ENCODE data around the gene CATSPERZ. TPM values are rescaled to one million over a fixed set of nuclear protein-coding genes. Genes with fewer than 3 reads are reported as not detected.
A peak's percentile ranks its signal among the peaks of the same experiment; 100 is the strongest.

Gene CATSPERZ
- total and polyA plus RNA-seq, 9 of the 15 experiments (the other 6 are each of a cell fraction or from before 2014, with no cell fraction given): 0.86 to 8.5 (median 3.5) TPM

GRCh38 chr11:64330888-64331287 lies 30.7 kb downstream of the CATSPERZ start:
- Histone ChIP-seq H3K4me1 (replicated peaks in 1 of 2; ENCODE audit: control insufficient read depth in 2 of 2, insufficient read depth in 2 of 2, low read length in 2 of 2) (peaks cover 30 to 44% of the 10 kb centered on the region in 2 experiments), H3K36me3 (ENCODE audit: control insufficient read depth, insufficient read depth, low read length) (no peaks in the 10 kb centered on the region; the same call in 2 of the 3 replicates), H3K9ac (ENCODE audit: insufficient read depth in 1 of 2, low read depth in 2 of 2, low read length in 2 of 2) (peak overlapping the region; percentile 67 to 89; a peak in 3 of 4 replicates), H3K27ac (ENCODE audit: extremely low read depth, low read depth, low read length) (peak overlapping the region; percentile 79; the same call in 2 of the 3 replicates), H3K4me3 (no peak overlapping the region), H4K20me1 (replicated peaks; ENCODE audit: control insufficient read depth, insufficient read depth, low read length) (no peaks in the 10 kb centered on the region), H3K27me3 (ENCODE audit: control insufficient read depth in 2 of 2, insufficient read depth in 2 of 2, low read length in 2 of 2) (no peaks in the 10 kb centered on the region), H3K79me2 (ENCODE audit: control insufficient read depth, insufficient read depth, low read length) (no peaks in the 10 kb centered on the region), H3K9me1 (ENCODE audit: control insufficient read depth, insufficient read depth, low read length) (no peaks in the 10 kb centered on the region), H3K9me3 (replicated peaks; ENCODE audit: control insufficient read depth, insufficient read depth, low read depth, low read length) (no peaks in the 10 kb centered on the region; the same call in 1 of the 2 replicates), H2AFZ (ENCODE audit: low read depth, low read length) (no peak overlapping the region; the same call in 1 of the 2 replicates), H3K4me2 (ENCODE audit: insufficient read depth, low read length) (no peak overlapping the region; the same call in 1 of the 2 replicates)
- TF ChIP-seq ZSCAN29 (IDR thresholded peaks at IDR 0.05): no peak
- TF ChIP-seq GABPA (tag; conservative IDR thresholded peaks at IDR 0.05; ENCODE audit: low read depth): 0 out of 2 replicates have a peak, but pooled peaks have one; percentile 2
- 0 out of 2 replicates have a peak, but pooled peaks have one; percentile 0 for TF ChIP-seq ELF1 (tag; IDR thresholded peaks at IDR 0.05)
- no peak for TF ChIP-seq ZNF79 (CRISPR knock-in tag; IDR thresholded peaks at IDR 0.05; ENCODE audit: low read depth)
- TF ChIP-seq ZNF408 (CRISPR knock-in tag; IDR thresholded peaks at IDR 0.05; ENCODE audit: low read depth): no peak
- no peak for TF ChIP-seq FOXK1 (CRISPR knock-in tag; IDR thresholded peaks at IDR 0.05; ENCODE audit: borderline replicate concordance)
- no peak for TF ChIP-seq RAD51 (IDR thresholded peaks at IDR 0.05; ENCODE audit: borderline replicate concordance, low read depth)
- intact Hi-C loops (cut with micrococcal nuclease): loop anchor here (1.0 kb wide), 1 partner anchor 14 kb away; the partner anchor contains the start of gene TRMT112
- CTCF ChIA-PET (ENCODE audit: low intra/inter-chr PET ratio): no interaction called here
- POLR2A ChIA-PET: interaction anchor here (0.6 to 1.8 kb wide), 7 partner anchors 8 to 167 kb away, joined by 3 to 15 read pairs (median 4); partner anchors contain the start of genes ESRRA, PRDX5 and TRMT112
- no TSS peak for BruUV-seq (replicated peaks)
- in situ Hi-C loops (cut with MboI): no loop called here
- ATAC-seq (no peak), FAIRE-seq (no peak), DNase-seq (ENCODE audit: extremely low read depth in 1 of 4, low spot score in 3 of 4) (no peak)
- WGBS (ENCODE audit: insufficient coverage, low coverage, missing lambda C conversion rate): 93% methylated on average over 8 of the region's 11 CpGs
